Measurements from ENCODE around the gene EFNB2.
A peak's percentile ranks its signal among the peaks of the same experiment; 100 is the strongest.

Gene EFNB2

DNA sequence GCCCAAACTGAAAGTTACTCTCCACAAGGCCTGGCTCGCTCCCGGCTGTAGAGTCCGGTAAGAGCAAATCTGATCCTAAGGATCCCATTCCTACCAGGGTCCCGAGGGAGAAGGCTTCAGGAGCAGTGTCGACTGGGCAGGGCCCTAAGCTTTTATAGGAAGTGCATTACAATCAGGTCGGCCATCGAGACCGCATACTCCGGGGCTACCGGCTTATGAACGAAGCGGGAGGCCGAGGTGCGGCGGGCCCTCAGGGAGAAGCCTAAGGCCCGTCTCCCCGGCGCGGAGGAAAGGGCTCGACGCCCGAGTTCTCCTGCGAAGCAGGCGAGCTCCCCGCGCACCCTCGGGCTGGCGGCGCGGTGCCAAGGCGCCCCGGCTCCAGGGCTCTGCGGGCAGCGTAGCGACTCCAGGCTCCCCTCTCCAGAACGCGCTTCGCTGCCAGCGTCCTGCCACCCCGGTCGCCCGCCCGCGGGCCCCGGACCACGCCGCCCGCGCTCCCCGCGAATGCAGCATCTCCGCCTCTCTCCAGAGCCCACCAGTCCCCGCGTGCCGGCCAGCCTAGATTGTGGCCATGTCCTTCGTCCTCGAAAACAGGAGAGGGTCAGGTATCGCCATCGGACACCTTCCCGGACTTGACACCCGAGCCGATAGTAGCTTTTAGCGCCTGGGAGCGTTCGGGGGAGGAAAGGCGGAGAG, 1.4 kb downstream of the EFNB2 start:
- peak; percentile 62 for DNase-seq (ENCODE audit: low read depth)

DNA sequence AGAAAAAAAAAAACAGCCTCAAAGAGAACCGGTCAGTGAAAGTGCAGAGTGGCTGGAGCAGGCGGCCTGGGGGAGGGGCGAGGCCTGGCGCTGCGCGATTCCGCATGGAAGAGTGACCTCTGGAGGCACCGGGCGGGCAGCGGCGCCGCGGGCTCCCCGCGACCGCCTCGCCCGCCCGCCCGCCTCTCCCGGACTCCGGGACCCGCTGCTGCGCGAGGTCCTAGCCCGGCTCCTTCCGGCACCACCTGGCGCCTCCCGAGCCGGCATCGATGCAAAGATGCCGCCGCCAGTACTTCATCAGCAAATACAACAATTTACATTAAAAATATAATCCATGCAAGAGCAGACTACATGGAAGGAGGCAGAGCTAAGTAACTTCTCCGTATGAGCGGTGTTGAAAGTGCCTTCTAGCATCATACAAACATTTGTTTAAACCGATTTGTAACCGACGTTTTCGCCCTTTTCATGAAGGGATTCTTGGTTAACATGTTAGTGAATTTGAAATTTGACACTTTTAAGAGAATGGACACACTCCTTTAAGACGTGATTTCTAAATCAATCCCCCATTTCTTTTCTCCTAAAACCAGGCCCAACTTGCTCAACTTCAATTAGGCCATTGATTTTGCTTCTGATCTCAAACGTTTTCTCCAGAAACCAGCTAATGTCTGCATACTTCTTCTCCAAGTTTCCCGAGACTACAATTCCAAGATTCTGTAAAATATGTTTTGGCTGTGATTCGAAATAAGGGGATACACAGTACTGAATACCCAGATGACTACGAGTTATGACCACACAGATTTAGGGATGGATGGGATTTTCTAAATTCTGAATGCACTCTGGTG, 2.1 kb downstream of the EFNB2 start:
- peak overlapping the region; percentile 84 for H3K4me3 ChIP-seq (ENCODE audit: low read length)

More for the DNA sequence above, 1.4 kb downstream of the EFNB2 start:
- TF ChIP-seq, protein P1, sequence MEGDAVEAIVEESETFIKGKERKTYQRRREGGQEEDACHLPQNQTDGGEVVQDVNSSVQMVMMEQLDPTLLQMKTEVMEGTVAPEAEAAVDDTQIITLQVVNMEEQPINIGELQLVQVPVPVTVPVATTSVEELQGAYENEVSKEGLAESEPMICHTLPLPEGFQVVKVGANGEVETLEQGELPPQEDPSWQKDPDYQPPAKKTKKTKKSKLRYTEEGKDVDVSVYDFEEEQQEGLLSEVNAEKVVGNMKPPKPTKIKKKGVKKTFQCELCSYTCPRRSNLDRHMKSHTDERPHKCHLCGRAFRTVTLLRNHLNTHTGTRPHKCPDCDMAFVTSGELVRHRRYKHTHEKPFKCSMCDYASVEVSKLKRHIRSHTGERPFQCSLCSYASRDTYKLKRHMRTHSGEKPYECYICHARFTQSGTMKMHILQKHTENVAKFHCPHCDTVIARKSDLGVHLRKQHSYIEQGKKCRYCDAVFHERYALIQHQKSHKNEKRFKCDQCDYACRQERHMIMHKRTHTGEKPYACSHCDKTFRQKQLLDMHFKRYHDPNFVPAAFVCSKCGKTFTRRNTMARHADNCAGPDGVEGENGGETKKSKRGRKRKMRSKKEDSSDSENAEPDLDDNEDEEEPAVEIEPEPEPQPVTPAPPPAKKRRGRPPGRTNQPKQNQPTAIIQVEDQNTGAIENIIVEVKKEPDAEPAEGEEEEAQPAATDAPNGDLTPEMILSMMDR (conservative IDR thresholded peaks at IDR 0.05; ENCODE audit: low read length), result no peak; the same call in none of the 2 replicates
- H3K4me3 ChIP-seq (ENCODE audit: low read length), result peak overlapping the region; percentile 84

DNA sequence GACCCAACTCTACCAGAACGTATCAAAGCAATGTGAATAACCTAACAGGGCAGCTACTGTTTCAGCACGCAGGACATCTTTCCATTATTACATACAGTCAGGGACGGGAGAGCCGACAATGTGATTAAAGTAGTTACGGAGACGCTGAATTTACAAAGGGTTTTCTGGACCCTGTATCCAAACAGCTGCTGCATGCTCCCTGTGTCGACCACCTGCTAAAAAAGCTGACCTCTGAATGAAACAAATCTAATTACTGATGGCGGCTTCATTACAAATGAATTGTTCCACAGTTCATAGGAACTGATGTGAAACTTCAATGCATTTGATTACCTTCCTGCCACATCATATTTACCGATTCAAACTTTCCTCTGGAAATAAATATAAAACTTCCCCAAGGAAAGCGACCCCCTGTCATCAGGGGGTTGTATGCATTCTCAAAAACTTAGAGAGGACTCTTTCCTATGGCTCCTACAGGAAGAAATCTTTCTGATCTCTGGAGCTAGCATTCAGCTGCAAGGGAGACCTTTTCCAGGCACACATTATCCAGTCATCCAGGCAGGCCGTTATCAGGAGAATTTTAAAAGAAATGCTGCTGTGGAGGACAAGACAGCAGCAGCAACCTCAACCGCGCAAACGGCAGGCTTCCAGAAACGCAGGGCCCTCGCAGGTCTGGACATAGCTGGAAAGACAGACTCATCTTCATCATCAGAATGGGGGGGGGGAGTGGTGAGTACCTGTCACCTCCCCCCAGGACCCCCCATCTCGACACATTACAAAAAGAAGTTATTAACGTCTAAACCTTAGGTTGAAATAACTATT, 3.1 kb downstream of the EFNB2 start:
- H3K4me3 ChIP-seq (ENCODE audit: low read length), result peak overlapping the region; percentile 84
- DNase-seq (ENCODE audit: low read depth), result no peak
- TF ChIP-seq, protein P1 (conservative IDR thresholded peaks at IDR 0.05; ENCODE audit: low read length), result no peak

More for the DNA sequence above, 2.1 kb downstream of the EFNB2 start:
- peak; percentile 78 for DNase-seq (ENCODE audit: low read depth)
- TF ChIP-seq, protein P1 (conservative IDR thresholded peaks at IDR 0.05; ENCODE audit: low read length), result peak; percentile 53

DNA sequence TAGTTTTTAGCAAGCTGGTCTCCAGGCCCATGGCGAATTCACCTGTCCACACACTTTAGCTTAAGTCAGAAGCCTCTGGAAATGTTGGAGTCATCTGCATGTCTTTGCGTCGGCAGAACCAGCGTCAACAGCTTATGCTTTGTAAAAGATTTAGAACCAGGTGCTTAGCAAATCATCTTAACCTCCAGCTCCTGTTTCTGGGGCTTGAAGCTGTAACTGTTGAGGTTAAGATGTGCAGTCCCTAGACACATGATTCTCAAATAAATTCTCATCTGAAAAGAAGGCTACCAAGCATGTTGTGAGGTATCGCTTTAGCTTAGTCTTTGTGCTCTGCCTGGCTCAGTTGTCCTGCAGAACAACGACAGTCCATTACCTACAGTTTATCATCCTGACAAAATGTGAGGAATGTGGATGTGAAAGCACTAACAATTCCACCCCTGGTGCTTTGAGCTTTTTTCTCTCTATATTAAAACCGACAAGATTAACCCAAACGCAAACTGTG, 4.4 kb downstream of the EFNB2 start:
- no peak for DNase-seq (ENCODE audit: low read depth)
- TF ChIP-seq, protein P1 (conservative IDR thresholded peaks at IDR 0.05; ENCODE audit: low read length), result no peak
- peak overlapping the region; percentile 84 for H3K4me3 ChIP-seq (ENCODE audit: low read length)

DNA sequence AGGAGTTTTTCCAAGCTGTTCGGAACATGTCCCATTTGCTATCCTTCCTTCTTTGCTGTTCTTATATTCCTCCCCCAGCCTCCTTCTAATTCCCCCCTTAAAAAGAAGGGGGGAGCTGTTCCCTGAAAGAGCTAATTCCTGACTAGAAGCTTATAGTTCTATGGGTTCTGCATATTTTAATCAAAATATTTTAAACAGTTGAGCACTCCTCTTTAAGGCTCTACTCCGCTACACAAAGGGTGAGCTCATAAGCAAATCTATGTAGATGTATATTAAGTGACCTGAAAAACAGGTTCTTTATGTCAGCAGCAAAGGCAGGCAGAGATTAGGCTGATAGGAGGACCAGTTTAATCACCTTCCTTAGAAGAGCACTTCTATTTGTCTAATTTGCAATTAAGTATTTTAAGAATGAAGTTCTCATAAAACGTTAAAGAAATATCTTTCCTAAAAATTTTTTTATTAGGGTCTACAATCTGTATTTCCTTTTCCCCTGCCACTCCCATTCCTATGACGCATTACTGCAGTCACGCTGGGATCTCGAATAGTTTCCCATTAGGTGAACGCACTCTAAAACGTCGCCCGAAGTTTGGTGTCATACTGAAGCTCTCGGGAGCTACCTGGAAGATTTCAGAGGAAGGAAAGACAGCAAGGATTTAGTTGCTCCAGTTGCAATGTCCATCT, 5.2 kb downstream of the EFNB2 start:
- no peak for DNase-seq (ENCODE audit: low read depth)
- TF ChIP-seq, protein P1 (conservative IDR thresholded peaks at IDR 0.05; ENCODE audit: low read length), result no peak
- peak overlapping the region; percentile 84 for H3K4me3 ChIP-seq (ENCODE audit: low read length)

DNA sequence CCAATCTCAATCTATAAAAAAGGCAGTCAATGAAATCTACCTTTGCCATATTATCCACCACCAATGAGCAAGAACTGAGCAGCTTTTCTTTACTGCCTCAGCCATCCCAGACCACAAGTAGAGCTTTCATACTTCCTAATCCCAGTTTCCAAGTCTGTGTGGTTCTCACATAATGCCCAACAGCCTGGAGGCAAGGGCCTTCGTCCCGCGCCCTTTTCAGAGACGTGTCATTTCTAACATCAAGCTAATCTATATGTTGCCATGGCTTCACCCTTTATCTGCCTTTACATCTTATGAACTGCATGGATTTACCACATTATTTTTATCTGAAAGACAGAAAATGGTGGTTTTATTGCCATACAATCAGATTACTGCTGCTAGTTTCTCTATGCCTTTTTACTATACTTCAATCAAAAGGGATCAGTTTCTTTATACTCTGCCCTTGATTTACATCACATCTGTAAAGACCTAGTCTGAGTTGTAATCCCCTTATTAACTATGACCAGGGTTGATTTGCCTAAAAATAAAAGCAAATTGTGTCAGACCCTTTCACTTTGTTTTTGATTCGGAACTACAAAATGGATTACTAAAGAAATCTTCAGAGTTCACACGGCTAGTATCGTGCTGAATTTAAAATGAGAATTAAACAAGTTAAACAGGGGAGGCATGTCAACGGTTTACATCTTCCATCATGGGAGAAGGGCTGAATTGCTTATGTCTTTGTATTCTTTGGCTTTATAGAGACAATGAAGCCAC, 5.9 kb downstream of the EFNB2 start:
- TF ChIP-seq, protein P1 (conservative IDR thresholded peaks at IDR 0.05; ENCODE audit: low read length), result no peak
- DNase-seq (ENCODE audit: low read depth), result no peak
- H3K4me3 ChIP-seq (ENCODE audit: low read length), result no peak overlapping the region
